Stimulated activated naive CD8-positive, alpha-beta T cell treated with anti-CD3 and anti-CD28 coated beads, Interleukin-15, Interleukin-2, amounts not matched to agents 100 ng/mL and 50 ng/mL, for 24 hours (primary cell): ENCODE results near the gene TERB1.

Experiments used
- H3K27ac Mint-ChIP-seq: one replicate; pipeline ENCODE4 v1.8.0; 2021; ENCODE audit warnings: mild to moderate bottlenecking, mixed read lengths
- H3K27me3 Mint-ChIP-seq: one replicate; pipeline ENCODE4 v1.8.0; 2021; ENCODE audit warnings: mixed read lengths
- H3K36me3 Mint-ChIP-seq: one replicate; pipeline ENCODE4 v1.8.0; 2021; ENCODE audit warnings: low read depth, mixed read lengths
- H3K4me1 Mint-ChIP-seq: one replicate; pipeline ENCODE4 v1.8.0; 2021; ENCODE audit warnings: low read depth, mixed read lengths
- H3K4me3 Mint-ChIP-seq: one replicate; pipeline ENCODE4 v1.8.0; 2021; ENCODE audit warnings: mild to moderate bottlenecking, mixed read lengths
- H3K9me3 Mint-ChIP-seq: one replicate; pipeline ENCODE4 v1.8.0; 2021; ENCODE audit warnings: mixed read lengths

TERB1 gene

GRCh38 chr16:66713076-66713475 is 88.3 kb downstream of the TERB1 start:
- no peak overlapping the region for H3K27ac Mint-ChIP-seq
- peaks cover 9% of the 10 kb centered on the region for H3K27me3 Mint-ChIP-seq
- H3K36me3 Mint-ChIP-seq = no peaks in the 10 kb centered on the region
- no peaks in the 10 kb centered on the region for H3K4me1 Mint-ChIP-seq
- H3K4me3 Mint-ChIP-seq = no peak overlapping the region
- H3K9me3 Mint-ChIP-seq = no peaks in the 10 kb centered on the region

- Mint-ChIP-seq H3K4me3 (no peak overlapping the region), H3K9me3 (no peaks in the 10 kb centered on the region), H3K4me1 (no peaks in the 10 kb centered on the region), H3K36me3 (no peaks in the 10 kb centered on the region), H3K27ac (no peak overlapping the region), H3K27me3 (peaks cover 9% of the 10 kb centered on the region)
These were observed 88.9 kb downstream of the TERB1 start for GRCh38 chr16:66712512-66712911.

- Mint-ChIP-seq H3K36me3 (no peaks in the 10 kb centered on the region), H3K27ac (no peak overlapping the region), H3K4me3 (no peak overlapping the region), H3K27me3 (peaks cover 9% of the 10 kb centered on the region), H3K4me1 (no peaks in the 10 kb centered on the region), H3K9me3 (no peaks in the 10 kb centered on the region)
These were observed 89.8 kb downstream of the TERB1 start for GRCh38 chr16:66711581-66711980.

GRCh38 chr16:66706506-66706880 is 94.9 kb downstream of the TERB1 start:
- no peak overlapping the region for H3K27ac Mint-ChIP-seq
- no peaks in the 10 kb centered on the region for H3K9me3 Mint-ChIP-seq
- no peaks in the 10 kb centered on the region for H3K4me1 Mint-ChIP-seq
- H3K27me3 Mint-ChIP-seq = peaks cover 9% of the 10 kb centered on the region
- H3K36me3 Mint-ChIP-seq = no peaks in the 10 kb centered on the region
- H3K4me3 Mint-ChIP-seq = no peak overlapping the region

- H3K27me3 Mint-ChIP-seq = peaks cover 9% of the 10 kb centered on the region
- no peak overlapping the region for H3K4me3 Mint-ChIP-seq
- H3K27ac Mint-ChIP-seq = no peak overlapping the region
- no peaks in the 10 kb centered on the region for H3K4me1 Mint-ChIP-seq
- no peaks in the 10 kb centered on the region for H3K36me3 Mint-ChIP-seq
- no peaks in the 10 kb centered on the region for H3K9me3 Mint-ChIP-seq
These were observed 95.4 kb downstream of the TERB1 start for GRCh38 chr16:66705790-66706505.
